AG08396 (cell line): Measurements from ENCODE around the gene NCOA4.
A peak's percentile ranks its signal among the peaks of the same experiment; 100 is the strongest.
"Not testable (repeated sequence)": the region's sequence is repeated elsewhere in the genome, so short reads cannot be mapped to it uniquely, and the experiment has no call there.

Source experiments
- DNase-seq: peaks from one replicate; pipeline ENCODE4 v3.0.0; 2012; ENCODE audit warnings: low spot score, mixed read lengths

The NCOA4 gene

DNA sequence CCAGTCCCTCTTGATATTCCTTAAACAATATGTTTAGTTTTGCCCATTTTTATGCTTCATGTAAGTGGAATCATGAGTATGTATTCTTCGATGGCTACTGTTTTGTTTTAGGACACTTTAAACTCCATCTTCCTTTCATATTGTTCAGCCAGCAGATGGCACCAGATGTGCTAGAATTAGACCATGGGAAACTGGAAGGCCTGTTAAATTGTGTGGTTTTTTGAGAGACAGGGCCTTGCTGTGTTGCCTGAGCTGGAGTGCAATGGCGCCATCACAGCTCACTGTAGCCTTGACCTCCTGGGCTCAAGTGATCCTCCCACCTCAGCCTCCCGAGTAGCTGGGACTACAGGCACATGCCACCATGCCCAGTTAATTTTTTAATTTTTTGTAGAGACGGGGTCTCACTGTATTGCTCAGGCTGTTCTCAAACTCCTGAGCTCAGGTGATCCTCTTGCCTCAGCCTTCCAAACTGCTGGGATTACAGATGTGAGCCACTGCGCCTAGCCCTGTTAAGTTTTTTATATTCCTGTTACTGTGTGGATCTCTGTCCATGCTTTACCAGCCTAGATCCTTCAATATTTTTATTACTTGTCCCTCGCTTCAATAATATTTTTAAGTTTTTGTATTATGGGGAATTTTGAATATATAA lies 46.8 kb downstream of the NCOA4 start:
- not testable (repeated sequence) for DNase-seq

DNA sequence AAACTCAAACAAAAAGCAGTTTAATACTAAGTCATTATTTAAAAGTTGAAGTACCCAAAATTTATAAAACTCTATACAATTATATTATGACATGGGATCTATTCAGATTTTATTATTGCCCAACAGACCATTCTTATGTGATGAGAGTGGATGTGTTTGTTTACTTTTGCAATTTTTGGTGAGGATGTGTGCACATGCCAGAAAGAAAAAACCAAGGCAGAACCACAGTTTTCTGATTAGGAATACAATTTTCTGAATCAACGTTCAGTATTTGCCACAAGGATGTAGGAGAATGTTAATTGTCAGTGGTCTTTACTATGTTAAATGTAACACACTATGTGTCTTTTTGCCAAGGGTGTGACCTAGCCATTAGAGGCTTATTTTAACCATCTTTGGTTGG lies 49.1 kb downstream of the NCOA4 start:
- DNase-seq = not testable (repeated sequence)

DNA sequence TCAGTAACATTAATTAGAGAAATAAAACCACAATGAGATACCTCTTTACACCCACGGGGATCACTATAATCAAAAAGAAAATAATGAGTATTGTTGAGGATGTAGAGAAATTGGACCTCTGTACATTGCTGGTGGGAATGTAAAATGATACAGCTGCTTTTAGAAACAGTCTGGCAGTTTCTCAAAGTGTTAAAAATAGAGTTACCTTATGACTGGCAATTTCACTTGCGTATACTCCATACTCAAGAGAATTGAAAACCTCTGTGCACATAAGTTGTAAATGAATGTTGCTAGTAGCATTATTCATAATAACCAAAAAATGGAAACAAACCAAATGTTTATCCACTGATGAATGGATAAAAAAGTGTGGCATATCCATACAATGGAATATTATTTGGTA lies 51.9 kb downstream of the NCOA4 start:
- DNase-seq = not testable (repeated sequence)

DNA sequence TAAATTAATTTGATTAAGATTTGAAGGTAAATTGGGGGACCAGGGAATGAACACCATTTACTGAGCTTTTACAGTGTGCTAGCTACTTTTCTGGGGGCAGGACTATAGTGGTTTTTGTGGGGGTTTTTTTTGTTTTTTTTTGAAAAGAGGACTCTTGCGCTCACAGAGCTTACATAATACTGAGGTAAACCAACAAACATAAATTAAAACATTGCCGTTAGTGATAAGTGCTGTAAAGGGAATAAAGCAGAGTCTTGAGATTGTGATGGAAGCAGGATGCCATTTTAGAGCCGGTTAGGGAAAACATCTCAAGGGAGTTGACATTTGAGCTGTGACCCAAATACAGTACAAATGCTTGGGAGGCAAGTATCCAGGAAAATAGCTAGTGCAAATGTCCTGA lies 56.4 kb downstream of the NCOA4 start:
- not testable (repeated sequence) for DNase-seq

GRCh38 chr10:45972813-45973169 lies 57.6 kb downstream of the NCOA4 start:
- DNase-seq = not testable (repeated sequence)

DNA sequence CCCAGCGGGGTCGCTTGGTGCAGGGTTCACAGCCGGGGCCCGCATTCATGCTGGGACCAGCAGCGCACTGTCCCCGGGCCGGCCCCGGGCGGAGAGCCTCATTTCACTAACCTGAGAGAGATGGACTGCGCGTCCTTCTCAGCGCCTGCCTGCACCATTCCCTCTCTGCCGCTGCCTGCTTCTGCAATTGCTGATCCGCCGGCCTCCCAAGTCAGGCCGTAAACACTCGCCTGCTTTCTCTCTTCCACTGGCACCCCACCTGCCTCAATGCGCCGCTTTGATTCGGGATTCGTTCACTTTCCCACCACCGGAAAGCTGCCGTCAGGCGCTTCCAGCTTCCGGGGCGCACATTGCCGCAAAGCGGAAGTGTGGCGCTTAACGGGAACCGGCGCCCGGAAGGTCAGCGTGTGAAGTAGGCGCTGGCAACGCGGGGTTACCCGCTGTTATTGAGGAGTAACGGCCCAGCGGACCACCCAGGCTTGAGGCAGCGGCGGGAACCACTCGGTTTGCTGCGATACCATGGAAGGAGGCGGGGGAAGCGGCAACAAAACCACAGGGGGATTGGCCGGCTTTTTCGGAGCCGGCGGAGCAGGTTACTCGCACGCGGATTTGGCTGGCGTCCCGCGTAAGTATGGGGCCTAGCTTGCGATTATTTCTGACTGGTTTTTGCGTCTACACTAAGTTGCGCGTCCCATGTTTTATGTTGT lies 58.2 kb downstream of the NCOA4 start, which contains the start of gene TIMM23:
TSS of gene TIMM23 (plus strand) at position 384 of the 707 bp plus-strand sequence. CDS start at position 520, 136 bp downstream.
- peak; percentile 67 for DNase-seq

DNA sequence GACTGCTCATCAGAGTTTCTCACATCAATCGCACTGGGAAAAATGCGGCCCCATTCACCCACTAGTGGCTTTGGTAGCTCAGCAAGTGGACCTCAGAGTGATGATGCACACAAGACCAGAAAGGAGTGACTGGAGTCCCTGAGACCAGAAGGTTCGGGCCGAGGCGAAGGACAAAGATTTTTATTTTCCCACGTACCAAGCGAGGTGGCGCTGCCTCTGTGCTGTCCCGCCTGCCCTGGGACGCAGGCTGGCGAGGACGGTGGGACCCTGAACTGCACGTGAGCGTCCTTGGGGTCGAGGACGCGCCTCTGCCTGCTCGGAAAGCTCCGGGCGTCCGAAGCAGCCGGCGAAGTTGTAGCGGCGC lies 58.7 kb downstream of the NCOA4 start:
- peak; percentile 4 for DNase-seq

DNA sequence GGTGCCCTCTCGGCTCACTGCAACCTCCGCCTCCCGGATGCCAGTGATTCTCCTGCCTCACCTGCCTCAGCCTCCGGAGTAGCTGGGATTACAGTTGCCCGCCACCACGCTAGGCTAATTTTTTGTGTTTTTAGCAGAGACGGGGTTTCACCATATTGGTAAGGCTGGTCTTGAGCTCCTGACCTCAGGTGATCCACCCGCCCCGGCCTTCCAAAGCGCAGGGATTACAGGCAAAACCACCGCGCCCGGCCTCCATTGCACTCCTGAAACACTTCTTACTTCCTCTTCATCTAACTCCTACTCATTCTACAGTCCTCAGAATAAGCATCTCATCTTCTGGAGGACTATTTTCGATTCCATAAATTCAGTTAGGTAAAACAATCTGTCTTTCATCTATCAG lies 59.4 kb downstream of the NCOA4 start:
- not testable (repeated sequence) for DNase-seq

GRCh38 chr10:45962686-45963452 lies 67.6 kb downstream of the NCOA4 start:
- not testable (repeated sequence) for DNase-seq

DNA sequence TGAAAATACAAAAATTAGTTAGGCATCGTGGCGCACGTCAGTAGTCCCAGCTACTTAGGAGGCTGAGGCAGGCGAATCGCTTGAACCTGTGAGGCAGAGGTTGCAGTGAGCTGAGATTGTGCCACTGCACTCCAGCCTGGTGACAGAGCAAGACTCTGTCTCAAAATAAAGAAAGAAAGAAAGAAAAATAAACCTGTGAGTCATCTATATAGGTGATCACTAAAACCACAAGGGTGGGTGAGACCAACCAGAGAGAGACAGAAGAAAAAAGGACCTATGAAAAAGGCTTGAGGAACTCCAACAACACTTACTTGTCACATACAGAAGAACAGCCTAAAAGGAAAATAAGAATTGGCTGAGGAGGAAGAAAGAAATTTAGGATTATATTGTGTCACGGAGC lies 72.5 kb downstream of the NCOA4 start:
- not testable (repeated sequence) for DNase-seq

DNA sequence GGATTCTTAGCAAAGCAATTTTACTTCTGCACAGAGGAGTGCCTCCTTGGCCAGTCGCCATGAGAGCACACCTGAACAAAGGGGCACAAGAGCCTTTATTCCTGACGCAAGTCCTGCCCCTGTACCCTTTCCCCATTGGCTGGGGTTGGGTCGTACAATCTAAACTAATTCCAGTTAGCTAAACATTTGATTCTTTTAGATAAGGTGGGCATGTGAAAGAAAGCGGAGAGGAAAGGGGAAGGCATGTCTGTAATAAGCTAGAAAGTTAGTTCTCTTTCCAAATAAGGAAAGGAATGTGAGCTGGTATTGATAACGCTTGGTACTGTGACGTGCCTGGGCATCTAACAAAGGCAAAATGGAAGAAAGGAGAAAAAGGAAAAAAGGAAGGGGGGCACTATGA lies 73.8 kb downstream of the NCOA4 start:
- not testable (repeated sequence) for DNase-seq
